HG03139 (cell line): ENCODE data around the gene LSS.
"Not testable (repeated sequence)": the region's sequence is repeated elsewhere in the genome, so short reads cannot be mapped to it uniquely, and the experiment has no call there.

Experiments used
- ATAC-seq: cut with Tn5 transposase; IDR thresholded peaks from one replicate; pipeline ENCODE4 v1.9.1; 2021; ENCODE audit not compliant: unreplicated experiment

The LSS gene

GRCh38 chr21:46188226-46189212 lies 40.1 kb downstream of the LSS start:
- ATAC-seq: no peak

- no peak for ATAC-seq
These were observed 40.8 kb downstream of the LSS start for GRCh38 chr21:46187814-46188213.

- ATAC-seq: no peak
These were observed 41.3 kb downstream of the LSS start for GRCh38 chr21:46187261-46187660.

- no peak for ATAC-seq
These were observed 42.9 kb downstream of the LSS start for GRCh38 chr21:46185716-46186115.

- ATAC-seq: peak; percentile 44
These were observed 43.7 kb downstream of the LSS start for GRCh38 chr21:46184625-46185555.

GRCh38 chr21:46183910-46184624 lies 44.5 kb downstream of the LSS start, which contains the start of gene SPATC1L:
Gene SPATC1L, minus strand, starts transcription at chr21:46184459. Its CDS starts 1,643 bp downstream, at chr21:46182816.
- ATAC-seq: peak; percentile 45

GRCh38 chr21:46183337-46183909 lies 45.2 kb downstream of the LSS start:
- ATAC-seq: not testable (repeated sequence)

- no peak for ATAC-seq
These were observed 45.8 kb downstream of the LSS start for GRCh38 chr21:46182548-46183336.

- no peak for ATAC-seq
These were observed 46.5 kb downstream of the LSS start for GRCh38 chr21:46181953-46182547.

GRCh38 chr21:46181436-46181835 lies 47.1 kb downstream of the LSS start:
- ATAC-seq: no peak

- ATAC-seq: no peak
These were observed 47.7 kb downstream of the LSS start for GRCh38 chr21:46180778-46181391.

GRCh38 chr21:46180079-46180722 lies 48.4 kb downstream of the LSS start:
- no peak for ATAC-seq

GRCh38 chr21:46179708-46180078 lies 48.9 kb downstream of the LSS start:
- ATAC-seq: no peak

- no peak for ATAC-seq
These were observed 49.6 kb downstream of the LSS start for GRCh38 chr21:46178961-46179360.

- ATAC-seq: not testable (repeated sequence)
These were observed 52.0 kb downstream of the LSS start for GRCh38 chr21:46176443-46177129.

GRCh38 chr21:46173573-46173972 lies 55.0 kb downstream of the LSS start:
- no peak for ATAC-seq

GRCh38 chr21:46172863-46173528 lies 55.6 kb downstream of the LSS start:
- ATAC-seq: no peak
